Loucy (cell line): Measurements from ENCODE around the gene HOXB4.

Experiments
- H2AFZ ChIP-seq: fragments of 200-600 bp; sonication (generic); 2 replicates; pipeline ENCODE4 v1.6.0; 2016; ENCODE audit warnings: antibody characterized with exemption, mild to moderate bottlenecking, low read length, moderate library complexity
- H3F3A ChIP-seq: fragments of 200-600 bp; 2 replicates; pipeline ENCODE4 v1.6.0; 2016; ENCODE audit warnings: antibody characterized with exemption, low read depth, mild to moderate bottlenecking
- H3K27me3 ChIP-seq: fragments of 200-600 bp; sonication (generic); 2 replicates; pipeline ENCODE4 v1.6.1; 2014; ENCODE audit warnings: low read length, mild to moderate bottlenecking; ENCODE audit not compliant: insufficient read depth, poor library complexity, severe bottlenecking
- H3K36me3 ChIP-seq: fragments of 200-600 bp; sonication (generic); 2 replicates; pipeline ENCODE4 v1.6.1; 2016; ENCODE audit warnings: low read length; ENCODE audit not compliant: insufficient read depth
- H3K4me1 ChIP-seq: fragments of 200-600 bp; sonication (generic); 2 replicates; pipeline ENCODE4 v1.5.1; 2014; ENCODE audit warnings: low read length, mild to moderate bottlenecking; ENCODE audit not compliant: insufficient read depth, poor library complexity, severe bottlenecking
- H3K4me2 ChIP-seq: fragments of 200-600 bp; sonication (generic); 2 replicates; pipeline ENCODE4 v1.6.0; 2014; ENCODE audit warnings: antibody characterized with exemption, low read length, low read depth, mild to moderate bottlenecking; ENCODE audit not compliant: poor library complexity, severe bottlenecking
- H3K4me3 ChIP-seq: fragments of 200-600 bp; sonication (generic); 2 replicates; pipeline ENCODE4 v1.5.1; 2014; ENCODE audit warnings: low read length, mild to moderate bottlenecking, mixed read lengths; ENCODE audit not compliant: poor library complexity, severe bottlenecking
- H3K79me2 ChIP-seq: fragments of 200-600 bp; sonication (generic); 2 replicates; pipeline ENCODE4 v1.6.1; 2014; ENCODE audit warnings: low read length; ENCODE audit not compliant: insufficient read depth
- H3K9ac ChIP-seq: fragments of 200-600 bp; sonication (generic); 2 replicates; pipeline ENCODE4 v1.6.0; 2014; ENCODE audit warnings: mild to moderate bottlenecking, low read depth, low read length, moderate library complexity; ENCODE audit not compliant: poor library complexity, severe bottlenecking
- H3K9me2 ChIP-seq: fragments of 200-600 bp; sonication (generic); replicated peaks from 2 replicates; pipeline ENCODE4 v1.6.1; 2016; ENCODE audit warnings: low read depth, low read length, mixed read lengths
- H3K9me3 ChIP-seq: fragments of 200-600 bp; sonication (generic); 2 replicates; pipeline ENCODE4 v1.6.1; 2014; ENCODE audit warnings: mild to moderate bottlenecking, antibody characterized with exemption, low read length, low read depth; ENCODE audit not compliant: insufficient read depth
- H4K20me1 ChIP-seq: fragments of 200-600 bp; sonication (generic); 2 replicates; pipeline ENCODE4 v1.6.0; 2014; ENCODE audit warnings: antibody characterized with exemption, low read length, mild to moderate bottlenecking; ENCODE audit not compliant: insufficient read depth, poor library complexity, severe bottlenecking
- CTCF ChIP-seq: fragments of 200-600 bp; sonication (generic); conservative IDR thresholded peaks from 2 replicates; pipeline ENCODE4 v1.5.1; 2014; ENCODE audit warnings: mild to moderate bottlenecking, antibody characterized with exemption, low read length
- EZH2phosphoT487 ChIP-seq: fragments of 200-600 bp; IDR thresholded peaks from 2 replicates; pipeline ENCODE4 v1.6.1; 2018; ENCODE audit warnings: antibody characterized with exemption, mild to moderate bottlenecking, moderate library complexity, borderline replicate concordance

The HOXB4 gene

GRCh38 chr17:48541036-48541576, 37.0 kb downstream of the HOXB4 start:
- Histone ChIP-seq H3F3A (0 out of 2 replicates have a peak, but pooled peaks cover 5% of the 10 kb centered on the region), H4K20me1 (peaks cover 4% of the 10 kb centered on the region), H3K4me3 (peak overlapping the region; percentile 95), H3K9me3 (no peaks in the 10 kb centered on the region), H3K9me2 (no peaks in the 10 kb centered on the region), H3K27me3 (peaks cover 26% of the 10 kb centered on the region), H3K36me3 (no peaks in the 10 kb centered on the region), H3K4me2 (peak overlapping the region; percentile 96), H3K9ac (peak overlapping the region; percentile 98), H2AFZ (peak overlapping the region; percentile 65; the same call in 1 of the 2 replicates), H3K4me1 (peaks cover 34% of the 10 kb centered on the region), H3K79me2 (peaks cover 75% of the 10 kb centered on the region)
- TF ChIP-seq CTCF (no peak), EZH2phosphoT487 (no peak)

GRCh38 chr17:48540213-48540612, 37.9 kb downstream of the HOXB4 start:
- Histone ChIP-seq H3K9me2 (no peaks in the 10 kb centered on the region), H4K20me1 (peaks cover 4% of the 10 kb centered on the region), H3K9me3 (no peaks in the 10 kb centered on the region), H3K4me3 (peak overlapping the region; percentile 95), H3K4me1 (peaks cover 25% of the 10 kb centered on the region), H3K79me2 (peaks cover 66% of the 10 kb centered on the region), H3K9ac (peak overlapping the region; percentile 98), H3K27me3 (peaks cover 26% of the 10 kb centered on the region), H3K4me2 (peak overlapping the region; percentile 96), H3F3A (0 out of 2 replicates have a peak, but pooled peaks cover 5% of the 10 kb centered on the region), H3K36me3 (no peaks in the 10 kb centered on the region), H2AFZ (no peak overlapping the region)
- TF ChIP-seq CTCF (no peak), EZH2phosphoT487 (no peak)

GRCh38 chr17:48539177-48539576, 39.0 kb downstream of the HOXB4 start:
- peaks cover 19% of the 10 kb centered on the region for H3K4me1 ChIP-seq
- no peaks in the 10 kb centered on the region for H3K9me2 ChIP-seq
- H3K79me2 ChIP-seq = peaks cover 56% of the 10 kb centered on the region
- TF ChIP-seq CTCF = no peak
- no peak for TF ChIP-seq EZH2phosphoT487
- no peaks in the 10 kb centered on the region for H3K9me3 ChIP-seq
- peaks cover 4% of the 10 kb centered on the region for H4K20me1 ChIP-seq
- H2AFZ ChIP-seq = no peak overlapping the region
- H3F3A ChIP-seq = 0 out of 2 replicates have a peak, but pooled peaks cover 5% of the 10 kb centered on the region
- no peak overlapping the region for H3K4me2 ChIP-seq
- H3K9ac ChIP-seq = peak overlapping the region; percentile 2
- peaks cover 22% of the 10 kb centered on the region for H3K27me3 ChIP-seq
- H3K4me3 ChIP-seq = no peak overlapping the region
- H3K36me3 ChIP-seq = no peaks in the 10 kb centered on the region
